ENCODE measurements around the gene COL4A3. TPM values are rescaled to one million over a fixed set of nuclear protein-coding genes. Genes with fewer than 3 reads are reported as not detected.

The COL4A3 gene
- total RNA-seq, 1 donor: not detected

DNA sequence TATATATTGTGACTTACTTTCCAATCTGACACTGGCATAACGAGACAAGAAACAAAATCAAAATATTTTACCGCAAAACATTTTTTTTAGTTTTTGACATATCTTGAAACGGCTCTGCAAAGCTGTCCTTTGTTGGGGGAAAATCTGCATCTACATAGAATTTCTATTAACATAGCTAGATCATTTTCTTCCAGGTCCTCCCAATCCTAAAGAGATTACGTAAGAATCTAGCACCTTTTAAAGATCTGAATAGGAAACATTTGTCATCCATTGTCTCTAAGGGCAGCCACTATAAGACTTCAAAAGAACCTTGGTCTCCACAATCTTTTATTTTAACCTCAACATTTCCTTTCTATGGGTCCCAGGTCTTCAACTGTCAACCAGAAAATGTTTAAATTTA is 159.4 kb downstream of the COL4A3 start:
- no peak overlapping the region for H3K4me3 ChIP-seq (ENCODE audit: insufficient read depth, low read length)
- TF ChIP-seq CTCF (IDR thresholded peaks at IDR 0.05; ENCODE audit: extremely low read depth, low read depth, low read length): no peak
- H3K4me2 ChIP-seq (ENCODE audit: insufficient read depth, low read length): no peak overlapping the region

DNA sequence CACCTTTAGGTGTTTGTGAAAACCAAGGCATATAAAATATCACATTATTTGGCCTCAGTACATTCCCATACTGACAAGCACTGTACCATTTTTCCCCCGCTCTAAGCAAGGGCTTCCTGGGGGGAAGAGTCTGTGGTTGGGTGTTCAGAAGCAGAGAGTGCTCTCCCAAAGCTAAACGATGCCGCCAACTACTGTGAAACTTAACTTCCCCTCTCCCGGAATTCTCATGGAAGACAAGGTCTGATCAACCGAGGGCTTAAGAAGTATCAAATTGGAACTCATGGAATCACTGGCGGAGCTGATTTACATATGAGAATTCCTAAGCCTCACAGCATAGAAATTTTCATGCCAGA is 160.2 kb downstream of the COL4A3 start:
- peaks cover 49% of the 10 kb centered on the region for H3K79me2 ChIP-seq (ENCODE audit: insufficient read depth, low read length)

More for the DNA sequence above, 159.4 kb downstream of the COL4A3 start:
- H4K20me1 ChIP-seq (ENCODE audit: insufficient read depth, low read length): peaks cover 2% of the 10 kb centered on the region
- peaks cover 41% of the 10 kb centered on the region for H3K79me2 ChIP-seq (ENCODE audit: insufficient read depth, low read length)
- H3K9me3 ChIP-seq (ENCODE audit: low read depth, low read length): no peaks in the 10 kb centered on the region
- no peak overlapping the region for H3K27ac ChIP-seq (ENCODE audit: low read depth, low read length)
- no peaks in the 10 kb centered on the region for H3K36me3 ChIP-seq (ENCODE audit: insufficient read depth, low read length)
- no peaks in the 10 kb centered on the region for H3K27me3 ChIP-seq (ENCODE audit: insufficient read depth, low read length)
- H3K4me1 ChIP-seq (ENCODE audit: insufficient read depth, low read length): peaks cover 20% of the 10 kb centered on the region
- no peak overlapping the region for H2AFZ ChIP-seq (ENCODE audit: low read length)
- no peak for DNase-seq (ENCODE audit: insufficient read length, low spot score, missing footprints)

GRCh38 chr2:227324995-227325838 is 160.8 kb downstream of the COL4A3 start, which contains the start of gene MFF:
Gene MFF, plus strand, starts transcription at chr2:227325251. Its CDS starts 5,415 bp downstream, at chr2:227330666.
- peak within 1 kb of the TSS; percentile 86 for H3K4me3 ChIP-seq (ENCODE audit: insufficient read depth, low read length)
- H4K20me1 ChIP-seq (ENCODE audit: insufficient read depth, low read length): peaks cover 2% of the 10 kb centered on the region
- H3K27me3 ChIP-seq (ENCODE audit: insufficient read depth, low read length): no peaks in the 10 kb centered on the region
- DNase-seq (ENCODE audit: insufficient read length, low spot score, missing footprints): peak; percentile 96
- H2AFZ ChIP-seq (ENCODE audit: low read length): peak within 1 kb of the TSS; percentile 95
- H3K36me3 ChIP-seq (ENCODE audit: insufficient read depth, low read length): peaks cover 5% of the 10 kb centered on the region
- peaks cover 55% of the 10 kb centered on the region for H3K79me2 ChIP-seq (ENCODE audit: insufficient read depth, low read length)
- H3K27ac ChIP-seq (ENCODE audit: low read depth, low read length): peak within 1 kb of the TSS; percentile 67
- H3K9me3 ChIP-seq (ENCODE audit: low read depth, low read length): no peaks in the 10 kb centered on the region
- H3K4me2 ChIP-seq (ENCODE audit: insufficient read depth, low read length): peak within 1 kb of the TSS; percentile 92
- H3K4me1 ChIP-seq (ENCODE audit: insufficient read depth, low read length): peaks cover 20% of the 10 kb centered on the region
- TF ChIP-seq CTCF (IDR thresholded peaks at IDR 0.05; ENCODE audit: extremely low read depth, low read depth, low read length): peak; percentile 11

More for the DNA sequence above, 160.2 kb downstream of the COL4A3 start:
- peaks cover 20% of the 10 kb centered on the region for H3K4me1 ChIP-seq (ENCODE audit: insufficient read depth, low read length)
- no peaks in the 10 kb centered on the region for H3K9me3 ChIP-seq (ENCODE audit: low read depth, low read length)
- peak overlapping the region; percentile 67 for H3K27ac ChIP-seq (ENCODE audit: low read depth, low read length)
- peak overlapping the region; percentile 92 for H3K4me2 ChIP-seq (ENCODE audit: insufficient read depth, low read length)
- H2AFZ ChIP-seq (ENCODE audit: low read length): peak overlapping the region; percentile 95
- peak overlapping the region; percentile 86 for H3K4me3 ChIP-seq (ENCODE audit: insufficient read depth, low read length)
- H4K20me1 ChIP-seq (ENCODE audit: insufficient read depth, low read length): peaks cover 2% of the 10 kb centered on the region
- TF ChIP-seq CTCF (IDR thresholded peaks at IDR 0.05; ENCODE audit: extremely low read depth, low read depth, low read length): no peak
- peak; percentile 90 for DNase-seq (ENCODE audit: insufficient read length, low spot score, missing footprints)
- H3K36me3 ChIP-seq (ENCODE audit: insufficient read depth, low read length): no peaks in the 10 kb centered on the region
- H3K27me3 ChIP-seq (ENCODE audit: insufficient read depth, low read length): no peaks in the 10 kb centered on the region

DNA sequence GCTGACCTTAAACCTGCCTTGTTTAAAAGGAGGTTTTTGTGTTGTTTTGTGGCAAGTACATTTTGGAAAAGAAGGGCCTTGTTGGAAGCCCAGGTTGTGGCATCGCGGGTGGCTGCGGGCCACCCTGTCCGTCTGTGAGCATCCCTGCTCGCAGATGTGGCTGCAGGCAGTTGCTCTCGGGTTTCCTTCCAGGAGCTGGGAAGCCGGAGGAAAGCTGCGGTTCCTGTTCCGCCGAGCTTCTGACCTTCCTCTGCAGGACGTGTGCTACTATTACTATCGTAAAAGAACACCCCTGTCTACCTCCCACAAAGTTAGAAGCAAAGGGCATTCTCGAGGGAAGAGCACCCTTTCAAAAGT is 161.4 kb downstream of the COL4A3 start:
- Histone ChIP-seq H3K4me3 (ENCODE audit: insufficient read depth, low read length) (peak overlapping the region; percentile 86), H3K79me2 (ENCODE audit: insufficient read depth, low read length) (peaks cover 60% of the 10 kb centered on the region), H3K9me3 (ENCODE audit: low read depth, low read length) (no peaks in the 10 kb centered on the region), H3K4me1 (ENCODE audit: insufficient read depth, low read length) (peaks cover 20% of the 10 kb centered on the region), H2AFZ (ENCODE audit: low read length) (peak overlapping the region; percentile 83), H3K27ac (ENCODE audit: low read depth, low read length) (peak overlapping the region; percentile 67), H3K4me2 (ENCODE audit: insufficient read depth, low read length) (peak overlapping the region; percentile 92), H3K36me3 (ENCODE audit: insufficient read depth, low read length) (peaks cover 9% of the 10 kb centered on the region), H3K27me3 (ENCODE audit: insufficient read depth, low read length) (no peaks in the 10 kb centered on the region), H4K20me1 (ENCODE audit: insufficient read depth, low read length) (peaks cover 2% of the 10 kb centered on the region)
- no peak for TF ChIP-seq CTCF (IDR thresholded peaks at IDR 0.05; ENCODE audit: extremely low read depth, low read depth, low read length)
- DNase-seq (ENCODE audit: insufficient read length, low spot score, missing footprints): peak; percentile 74

Measured in osteoblast (primary cell).